HG03095 (cell line): ENCODE data around the gene SLC13A4.
A peak's percentile ranks its signal among the peaks of the same experiment; 100 is the strongest.
"Not testable (repeated sequence)": the region's sequence is repeated elsewhere in the genome, so short reads cannot be mapped to it uniquely, and the experiment has no call there.

Experiments used
- ATAC-seq: cut with Tn5 transposase; IDR thresholded peaks from one replicate; pipeline ENCODE4 v1.9.1; 2021; ENCODE audit warnings: moderate library complexity; ENCODE audit not compliant: unreplicated experiment

The SLC13A4 gene

GRCh38 chr7:135704074-135704473 lies 23.9 kb downstream of the SLC13A4 start:
- no peak for ATAC-seq

- no peak for ATAC-seq
These were observed 30.5 kb downstream of the SLC13A4 start for GRCh38 chr7:135697276-135698049.

- no peak for ATAC-seq
These were observed 34.4 kb downstream of the SLC13A4 start for GRCh38 chr7:135693558-135693957.

- not testable (repeated sequence) for ATAC-seq
These were observed 35.4 kb downstream of the SLC13A4 start for GRCh38 chr7:135692606-135693005.

GRCh38 chr7:135692055-135692454 lies 35.9 kb downstream of the SLC13A4 start:
- ATAC-seq, result no peak

GRCh38 chr7:135690566-135690965 lies 37.4 kb downstream of the SLC13A4 start:
- no peak for ATAC-seq

- no peak for ATAC-seq
These were observed 40.5 kb downstream of the SLC13A4 start for GRCh38 chr7:135687466-135687865.

GRCh38 chr7:135685306-135686084 lies 42.5 kb downstream of the SLC13A4 start:
- no peak for ATAC-seq

- no peak for ATAC-seq
These were observed 43.3 kb downstream of the SLC13A4 start for GRCh38 chr7:135684699-135685098.

- no peak for ATAC-seq
These were observed 43.9 kb downstream of the SLC13A4 start for GRCh38 chr7:135684136-135684535.

- ATAC-seq, result no peak
These were observed 44.4 kb downstream of the SLC13A4 start for GRCh38 chr7:135683609-135684008.

- ATAC-seq, result no peak
These were observed 45.8 kb downstream of the SLC13A4 start for GRCh38 chr7:135682191-135682590.

GRCh38 chr7:135681762-135682161 lies 46.2 kb downstream of the SLC13A4 start:
- no peak for ATAC-seq

- no peak for ATAC-seq
These were observed 49.1 kb downstream of the SLC13A4 start for GRCh38 chr7:135678612-135679575.

GRCh38 chr7:135673360-135673706 lies 54.7 kb downstream of the SLC13A4 start:
- ATAC-seq, result no peak

- ATAC-seq, result peak; percentile 67
These were observed 55.2 kb downstream of the SLC13A4 start for GRCh38 chr7:135672560-135673359.

- no peak for ATAC-seq
These were observed 57.8 kb downstream of the SLC13A4 start for GRCh38 chr7:135670179-135670578.

GRCh38 chr7:135669774-135670173 lies 58.2 kb downstream of the SLC13A4 start:
- no peak for ATAC-seq

- not testable (repeated sequence) for ATAC-seq
These were observed 59.1 kb downstream of the SLC13A4 start for GRCh38 chr7:135668852-135669395.

GRCh38 chr7:135667626-135668025 lies 60.4 kb downstream of the SLC13A4 start:
- not testable (repeated sequence) for ATAC-seq
